CD14-positive monocyte (primary cell): Measurements from ENCODE around the gene OTUD3. TPM values are rescaled to one million over a fixed set of nuclear protein-coding genes. Genes with fewer than 3 reads are reported as not detected.

ENCODE experiments used
- DNase-seq, 3 donors: peaks; one replicate each; pipeline ENCODE4 v3.0.0-alpha.2; 2011 to 2022
- H2AFZ ChIP-seq: 2 replicates; pipeline ENCODE4 v1.6.0; 2012; ENCODE audit warnings: mild to moderate bottlenecking, low read depth, low read length, inconsistent platforms; ENCODE audit not compliant: insufficient read depth, poor library complexity, severe bottlenecking
- H3K27ac ChIP-seq, 2 donors: 1 replicate in 1 of 2; 2 replicates in 1 of 2; pipeline ENCODE4 v1.5.1; 2012 to 2013; ENCODE audit warnings: low read length in 2 of 2, control low read depth in 1 of 2, inconsistent platforms in 1 of 2, low read depth in 1 of 2, mild to moderate bottlenecking in 1 of 2
- H3K27me3 ChIP-seq, 2 donors: one replicate each; pipeline versions ENCODE4 v1.6.0 to v1.6.1; 2011 to 2013; ENCODE audit warnings: low read length in 2 of 2; ENCODE audit not compliant: control insufficient read depth in 2 of 2, insufficient read depth in 2 of 2
- H3K36me3 ChIP-seq, 2 donors: replicated peaks in 1 of 2; 1 replicate in 1 of 2; 2 replicates in 1 of 2; pipeline versions ENCODE4 v1.5.1 to v1.6.1; 2012 to 2013; ENCODE audit warnings: low read length in 2 of 2, control low read depth in 1 of 2, inconsistent platforms in 1 of 2, mild to moderate bottlenecking in 1 of 2; ENCODE audit not compliant: insufficient read depth in 2 of 2, control insufficient read depth in 1 of 2
- H3K4me1 ChIP-seq, 2 donors: 1 replicate in 1 of 2; 2 replicates in 1 of 2; pipeline versions ENCODE4 v1.5.1 to v1.6.1; 2012 to 2013; ENCODE audit warnings: low read length in 2 of 2, control low read depth in 1 of 2, inconsistent platforms in 1 of 2, mild to moderate bottlenecking in 1 of 2, moderate library complexity in 1 of 2; ENCODE audit not compliant: insufficient read depth in 2 of 2, control insufficient read depth in 1 of 2
- H3K4me2 ChIP-seq: replicated peaks from 2 replicates; pipeline ENCODE3; 2012; ENCODE audit warnings: low read length, moderate library complexity, mild to moderate bottlenecking; ENCODE audit not compliant: poor library complexity, severe bottlenecking; ENCODE audit errors: extremely low read depth
- H3K4me3 ChIP-seq, 3 experiments: fragments of 200-600 bp in 1 of 3; sonication (generic) in 1 of 3; replicated peaks in 1 of 3; 1 replicate in 2 of 3; 2 replicates in 1 of 3; pipeline ENCODE4 v1.5.1; 2011 to 2013; ENCODE audit warnings: low read length in 3 of 3, mild to moderate bottlenecking in 3 of 3, control low read depth in 2 of 3, low read depth in 2 of 3, inconsistent platforms in 1 of 3, moderate library complexity in 1 of 3
- H3K79me2 ChIP-seq: 2 replicates; pipeline ENCODE4 v1.6.0; 2012; ENCODE audit warnings: mild to moderate bottlenecking, control low read depth, inconsistent platforms, low read length, moderate library complexity; ENCODE audit not compliant: insufficient read depth
- H3K9ac ChIP-seq: 2 replicates; pipeline ENCODE4 v1.6.0; 2017; ENCODE audit warnings: low read length, mild to moderate bottlenecking; ENCODE audit not compliant: insufficient read depth, poor library complexity, severe bottlenecking
- H3K9me3 ChIP-seq, 2 donors: replicated peaks in 1 of 2; 1 replicate in 1 of 2; 2 replicates in 1 of 2; pipeline versions ENCODE4 v1.5.1 to v1.6.1; 2012 to 2013; ENCODE audit warnings: low read length in 2 of 2, control low read depth in 1 of 2; ENCODE audit not compliant: control insufficient read depth in 1 of 2, insufficient read depth in 1 of 2
- H4K20me1 ChIP-seq: 2 replicates; pipeline ENCODE4 v1.6.0; 2012; ENCODE audit warnings: mild to moderate bottlenecking, low read length, control low read depth, moderate library complexity; ENCODE audit not compliant: insufficient read depth
- H3K27ac Mint-ChIP-seq, 7 donors: one replicate each; pipeline ENCODE4 v1.8.0; 2020; ENCODE audit warnings: mild to moderate bottlenecking in 7 of 7, mixed read lengths in 7 of 7, moderate library complexity in 6 of 7, inconsistent platforms in 2 of 7
- H3K27me3 Mint-ChIP-seq, 3 donors: one replicate each; pipeline ENCODE4 v1.8.0; 2021 to 2022; ENCODE audit warnings: low read depth in 3 of 3, mild to moderate bottlenecking in 3 of 3, mixed read lengths in 3 of 3, moderate library complexity in 3 of 3, inconsistent platforms in 1 of 3
- H3K36me3 Mint-ChIP-seq, 2 donors: one replicate each; pipeline ENCODE4 v1.8.0; 2020; ENCODE audit warnings: mixed read lengths in 2 of 2, inconsistent platforms in 1 of 2, mild to moderate bottlenecking in 1 of 2
- H3K4me1 Mint-ChIP-seq: one replicate; pipeline ENCODE4 v1.8.0; 2020; ENCODE audit warnings: mild to moderate bottlenecking, mixed read lengths
- H3K4me3 Mint-ChIP-seq, 2 donors: one replicate each; pipeline ENCODE4 v1.8.0; 2020; ENCODE audit warnings: mild to moderate bottlenecking in 2 of 2, mixed read lengths in 2 of 2, moderate library complexity in 1 of 2
- H3K9me3 Mint-ChIP-seq, 7 donors: one replicate each; pipeline ENCODE4 v1.8.0; 2020 to 2022; ENCODE audit warnings: mixed read lengths in 7 of 7, mild to moderate bottlenecking in 6 of 7, moderate library complexity in 6 of 7, inconsistent platforms in 2 of 7
- WGBS: methylation state at CpG from one replicate; pipeline ENCODE4 v1.1.5; 2013; ENCODE audit warnings: missing lambda C conversion rate; ENCODE audit not compliant: insufficient coverage; 5-methylcytosine and 5-hydroxymethylcytosine counted together
- intact Hi-C, 2 donors: fragments of 100-400 bp; cut with micrococcal nuclease; formaldehyde crosslinking; loops; one replicate each; pipeline versions ENCODE4 v1.15.0 to v1.15.1; 2023
- polyA plus RNA-seq, 3 donors: library from polyadenylated mRNA; depleted of rRNA in 1 of 3; unstranded in 2 of 3; stranded (reverse) in 1 of 3; fragments of 300-500 nt in 2 of 3; fragments of >200 nt in 1 of 3; fragmentation: Illumina TruSeq in 2 of 3; gene quantifications; 1 replicate in 2 of 3; 2 replicates in 1 of 3; pipeline ENCODE4 v1.2.3, GENCODE V29; 2012 to 2021
- TF ChIP-seq, protein P1 (sequence below): fragments of 200-600 bp; IDR thresholded peaks from one replicate; pipeline ENCODE4 v1.8.0; 2022; ENCODE audit warnings: antibody characterized with exemption, mild to moderate bottlenecking

Gene OTUD3
- polyA plus RNA-seq, 3 donors, result 0.05 to 3.8 (median 1.2) TPM

DNA sequence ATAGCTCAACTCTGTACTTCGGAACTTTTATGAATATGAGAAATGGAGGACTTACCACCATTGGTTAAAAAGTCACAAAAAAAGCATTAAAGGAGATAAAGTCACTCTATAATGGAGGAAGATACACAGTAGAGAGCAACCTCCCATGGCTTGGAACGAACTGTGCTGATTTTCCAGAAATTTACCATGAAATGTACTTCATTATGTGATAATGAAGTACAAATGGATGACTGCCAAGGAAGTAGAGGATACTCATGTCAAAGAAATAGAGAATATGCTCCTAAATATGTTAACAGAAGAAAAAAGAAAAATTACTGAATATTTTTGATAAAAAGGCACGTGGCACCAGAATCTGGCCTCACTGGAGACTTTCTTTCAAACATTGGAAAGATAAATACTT, 64.8 kb downstream of the OTUD3 start:
- Histone ChIP-seq H3K36me3 (no peaks in the 10 kb centered on the region), H3K9ac (no peak overlapping the region), H3K9me3 (no peaks in the 10 kb centered on the region), H3K4me1 (no peaks in the 10 kb centered on the region), H3K4me3 (no peak overlapping the region), H2AFZ (no peak overlapping the region), H4K20me1 (no peaks in the 10 kb centered on the region), H3K27ac (no peak overlapping the region), H3K4me2 (no peak overlapping the region), H3K27me3 (peaks cover 2 to 5% of the 10 kb centered on the region in 2 donors), H3K79me2 (no peaks in the 10 kb centered on the region)
- intact Hi-C loops, result no loop called here
- no peak overlapping the region for H3K4me3 Mint-ChIP-seq
- TF ChIP-seq, protein P1, sequence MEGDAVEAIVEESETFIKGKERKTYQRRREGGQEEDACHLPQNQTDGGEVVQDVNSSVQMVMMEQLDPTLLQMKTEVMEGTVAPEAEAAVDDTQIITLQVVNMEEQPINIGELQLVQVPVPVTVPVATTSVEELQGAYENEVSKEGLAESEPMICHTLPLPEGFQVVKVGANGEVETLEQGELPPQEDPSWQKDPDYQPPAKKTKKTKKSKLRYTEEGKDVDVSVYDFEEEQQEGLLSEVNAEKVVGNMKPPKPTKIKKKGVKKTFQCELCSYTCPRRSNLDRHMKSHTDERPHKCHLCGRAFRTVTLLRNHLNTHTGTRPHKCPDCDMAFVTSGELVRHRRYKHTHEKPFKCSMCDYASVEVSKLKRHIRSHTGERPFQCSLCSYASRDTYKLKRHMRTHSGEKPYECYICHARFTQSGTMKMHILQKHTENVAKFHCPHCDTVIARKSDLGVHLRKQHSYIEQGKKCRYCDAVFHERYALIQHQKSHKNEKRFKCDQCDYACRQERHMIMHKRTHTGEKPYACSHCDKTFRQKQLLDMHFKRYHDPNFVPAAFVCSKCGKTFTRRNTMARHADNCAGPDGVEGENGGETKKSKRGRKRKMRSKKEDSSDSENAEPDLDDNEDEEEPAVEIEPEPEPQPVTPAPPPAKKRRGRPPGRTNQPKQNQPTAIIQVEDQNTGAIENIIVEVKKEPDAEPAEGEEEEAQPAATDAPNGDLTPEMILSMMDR, result no peak
- no peak for DNase-seq
- peaks cover 4 to 25% (median 17%) of the 10 kb centered on the region in 3 donors for H3K27me3 Mint-ChIP-seq
- no CpG with 5 or more reads among the region's 3 CpGs for WGBS
- no peak overlapping the region for H3K27ac Mint-ChIP-seq
- H3K9me3 Mint-ChIP-seq, result peaks cover 0 to 5% (median 0%) of the 10 kb centered on the region in 7 donors
- no peaks in the 10 kb centered on the region for H3K4me1 Mint-ChIP-seq
- no peaks in the 10 kb centered on the region for H3K36me3 Mint-ChIP-seq

DNA sequence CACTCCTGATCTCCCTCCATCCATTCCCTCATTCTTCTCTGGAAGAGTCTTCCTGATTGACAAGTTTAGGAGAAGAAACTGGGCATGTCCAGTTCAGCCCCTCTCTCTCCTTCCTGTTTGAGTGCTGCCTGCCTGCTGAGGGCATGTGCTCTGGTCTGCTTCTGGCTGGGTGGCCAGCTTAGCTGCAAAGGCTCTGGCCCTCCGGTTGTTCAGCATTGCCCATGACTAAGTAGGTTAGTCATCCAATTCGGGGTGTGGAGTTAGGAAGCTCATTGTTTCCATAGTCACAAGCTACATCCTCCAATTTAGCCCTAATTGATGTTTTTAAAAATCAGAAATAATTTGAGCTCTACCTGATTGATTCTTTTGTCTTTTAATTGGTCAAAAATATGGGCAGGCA, 66.8 kb downstream of the OTUD3 start:
- no peaks in the 10 kb centered on the region for H4K20me1 ChIP-seq
- H3K27me3 Mint-ChIP-seq, result peaks cover 10 to 27% (median 12%) of the 10 kb centered on the region in 3 donors
- TF ChIP-seq, protein P1, result no peak
- no peak overlapping the region for H3K27ac ChIP-seq
- H3K4me1 ChIP-seq, result no peaks in the 10 kb centered on the region
- intact Hi-C loops, result no loop called here
- H3K36me3 ChIP-seq, result no peaks in the 10 kb centered on the region
- WGBS, result no CpG with 5 or more reads among the region's 2 CpGs
- H3K9me3 ChIP-seq, result no peaks in the 10 kb centered on the region
- no peak overlapping the region for H3K4me2 ChIP-seq
- no peak overlapping the region for H3K9ac ChIP-seq
- H3K79me2 ChIP-seq, result no peaks in the 10 kb centered on the region
- peaks cover 0 to 5% (median 0%) of the 10 kb centered on the region in 7 donors for H3K9me3 Mint-ChIP-seq
- no peak overlapping the region for H2AFZ ChIP-seq
- H3K27me3 ChIP-seq, result peaks cover 2 to 7% of the 10 kb centered on the region in 2 donors
- H3K27ac Mint-ChIP-seq, result no peak overlapping the region
- H3K4me3 Mint-ChIP-seq, result no peak overlapping the region
- H3K4me3 ChIP-seq, result no peak overlapping the region
- no peaks in the 10 kb centered on the region for H3K36me3 Mint-ChIP-seq
- H3K4me1 Mint-ChIP-seq, result no peaks in the 10 kb centered on the region
- no peak for DNase-seq
